Smooth muscle cell (in vitro differentiated cells): ENCODE data around the gene EXTL1. TPM values are rescaled to one million over a fixed set of nuclear protein-coding genes. Genes with fewer than 3 reads are reported as not detected.

ENCODE experiments used
- DNase-seq: peaks from one replicate; lab custom pipeline; 2025; ENCODE audit not compliant: unreplicated experiment; lab: John Stamatoyannopoulos, UW
- H2AFZ ChIP-seq: fragments of 200-600 bp; sonication (generic); 2 replicates; pipeline ENCODE4 v1.6.0; 2016; ENCODE audit warnings: antibody characterized with exemption, low read depth, mild to moderate bottlenecking
- H3F3A ChIP-seq: fragments of 200-600 bp; sonication (generic); 2 replicates; pipeline ENCODE4 v1.6.0; 2017; ENCODE audit warnings: antibody characterized with exemption, low read depth
- H3K27ac ChIP-seq: fragments of 200-600 bp; sonication (generic); 2 replicates; pipeline ENCODE4 v1.5.1; 2016; ENCODE audit warnings: low read depth, mild to moderate bottlenecking
- H3K27me3 ChIP-seq: fragments of 200-600 bp; sonication (generic); 2 replicates; pipeline ENCODE4 v1.6.1; 2016; ENCODE audit warnings: low read depth, mild to moderate bottlenecking
- H3K36me3 ChIP-seq: fragments of 200-600 bp; sonication (generic); 2 replicates; pipeline ENCODE4 v1.5.1; 2016; ENCODE audit warnings: low read depth
- H3K4me1 ChIP-seq: fragments of 200-600 bp; sonication (generic); 2 replicates; pipeline ENCODE4 v1.5.1; 2016; ENCODE audit warnings: low read depth
- H3K4me2 ChIP-seq: fragments of 200-600 bp; sonication (generic); 2 replicates; pipeline ENCODE4 v1.6.0; 2016; ENCODE audit warnings: mild to moderate bottlenecking
- H3K4me3 ChIP-seq: fragments of 200-600 bp; sonication (generic); 2 replicates; pipeline ENCODE4 v1.5.1; 2016; ENCODE audit warnings: mild to moderate bottlenecking
- H3K79me2 ChIP-seq: fragments of 200-600 bp; sonication (generic); 2 replicates; pipeline ENCODE4 v1.6.0; 2016; ENCODE audit warnings: low read depth, mild to moderate bottlenecking
- H3K9ac ChIP-seq: fragments of 200-600 bp; sonication (generic); 2 replicates; pipeline ENCODE4 v1.6.0; 2016; ENCODE audit warnings: low read depth
- H3K9me3 ChIP-seq: fragments of 200-600 bp; sonication (generic); replicated peaks from 2 replicates; pipeline ENCODE4 v1.5.1; 2016; ENCODE audit warnings: low read depth
- H4K20me1 ChIP-seq: fragments of 200-600 bp; sonication (generic); 2 replicates; pipeline ENCODE4 v1.6.0; 2016; ENCODE audit warnings: low read depth
- WGBS: methylation state at CpG from one replicate; pipeline ENCODE4 v1.1.7; 2016; ENCODE audit warnings: low lambda C conversion rate; 5-methylcytosine and 5-hydroxymethylcytosine counted together
- polyA plus RNA-seq: library from polyadenylated mRNA; unstranded; fragments of >200 nt; fragmentation: Nextera tagmentation; extraction: Ambion mirVana; gene quantifications from 2 replicates; pipeline ENCODE4 v1.2.1, GENCODE V29; 2016
- total RNA-seq: library from RNA; depleted of rRNA; stranded (reverse); fragments of >200 nt; gene quantifications from 2 replicates; pipeline ENCODE4 v1.2.3, GENCODE V29; 2014
- TF ChIP-seq, protein P1 (sequence below): fragments of 200-600 bp; sonication (generic); IDR thresholded peaks from 2 replicates; pipeline ENCODE4 v1.5.1; 2017; ENCODE audit warnings: borderline replicate concordance, mild to moderate bottlenecking, antibody characterized with exemption; ENCODE audit not compliant: insufficient read depth, poor library complexity, severe bottlenecking

The EXTL1 gene, protein sequence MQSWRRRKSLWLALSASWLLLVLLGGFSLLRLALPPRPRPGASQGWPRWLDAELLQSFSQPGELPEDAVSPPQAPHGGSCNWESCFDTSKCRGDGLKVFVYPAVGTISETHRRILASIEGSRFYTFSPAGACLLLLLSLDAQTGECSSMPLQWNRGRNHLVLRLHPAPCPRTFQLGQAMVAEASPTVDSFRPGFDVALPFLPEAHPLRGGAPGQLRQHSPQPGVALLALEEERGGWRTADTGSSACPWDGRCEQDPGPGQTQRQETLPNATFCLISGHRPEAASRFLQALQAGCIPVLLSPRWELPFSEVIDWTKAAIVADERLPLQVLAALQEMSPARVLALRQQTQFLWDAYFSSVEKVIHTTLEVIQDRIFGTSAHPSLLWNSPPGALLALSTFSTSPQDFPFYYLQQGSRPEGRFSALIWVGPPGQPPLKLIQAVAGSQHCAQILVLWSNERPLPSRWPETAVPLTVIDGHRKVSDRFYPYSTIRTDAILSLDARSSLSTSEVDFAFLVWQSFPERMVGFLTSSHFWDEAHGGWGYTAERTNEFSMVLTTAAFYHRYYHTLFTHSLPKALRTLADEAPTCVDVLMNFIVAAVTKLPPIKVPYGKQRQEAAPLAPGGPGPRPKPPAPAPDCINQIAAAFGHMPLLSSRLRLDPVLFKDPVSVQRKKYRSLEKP
- total RNA-seq (11.2 and 14.1 TPM in 2 replicates), polyA plus RNA-seq (9.2 and 25.8 TPM in 2 replicates)

DNA sequence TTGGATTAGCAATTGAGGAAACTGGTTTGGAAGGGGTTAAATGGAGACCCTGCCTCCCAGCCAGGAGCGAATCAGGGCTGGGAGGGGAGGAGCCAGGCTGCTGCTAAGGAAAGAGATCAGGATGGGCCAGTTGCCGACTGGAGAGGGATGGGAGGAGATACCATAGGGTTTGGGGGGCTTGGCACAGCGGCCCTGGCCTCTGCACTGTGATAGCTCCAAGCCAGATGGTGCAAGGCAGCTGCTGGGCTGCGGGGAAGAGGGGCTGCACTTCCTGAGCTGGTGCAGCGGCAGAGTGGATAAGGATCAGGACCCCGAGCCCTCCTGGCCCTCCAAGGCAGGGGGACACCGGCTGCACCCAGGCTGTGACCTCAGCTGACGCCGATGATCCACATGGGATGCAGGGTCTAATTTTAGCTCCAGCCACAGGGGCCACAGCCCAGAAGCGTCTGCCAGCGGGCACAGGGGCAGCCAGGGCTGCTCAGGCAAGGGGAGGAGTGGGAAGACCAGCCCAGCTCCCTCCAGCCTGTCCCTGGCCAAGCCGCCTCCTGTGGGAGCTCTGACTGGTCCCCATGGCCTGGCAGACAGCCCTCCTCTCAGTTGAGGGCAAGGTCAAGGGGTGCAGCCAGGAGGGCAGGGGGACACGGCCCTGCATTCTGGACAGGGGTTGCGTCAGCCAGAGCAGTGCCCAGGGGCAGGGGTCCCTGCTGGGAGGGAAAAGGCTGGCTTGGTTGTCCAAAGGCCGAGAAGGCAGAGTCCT lies at the start of gene EXTL1:
TSS of gene EXTL1 (plus strand) at position 129 of the 757 bp plus-strand sequence. CDS start 872 bp downstream, outside the sequence.
- DNase-seq = no peak
- H3K4me3 ChIP-seq = peak within 1 kb of the TSS; percentile 40
- H4K20me1 ChIP-seq = no peaks in the 10 kb centered on the region
- H3K36me3 ChIP-seq = no peaks in the 10 kb centered on the region
- no peak within 1 kb of the TSS for H2AFZ ChIP-seq
- H3K79me2 ChIP-seq = peaks cover 4% of the 10 kb centered on the region
- TF ChIP-seq, protein P1, sequence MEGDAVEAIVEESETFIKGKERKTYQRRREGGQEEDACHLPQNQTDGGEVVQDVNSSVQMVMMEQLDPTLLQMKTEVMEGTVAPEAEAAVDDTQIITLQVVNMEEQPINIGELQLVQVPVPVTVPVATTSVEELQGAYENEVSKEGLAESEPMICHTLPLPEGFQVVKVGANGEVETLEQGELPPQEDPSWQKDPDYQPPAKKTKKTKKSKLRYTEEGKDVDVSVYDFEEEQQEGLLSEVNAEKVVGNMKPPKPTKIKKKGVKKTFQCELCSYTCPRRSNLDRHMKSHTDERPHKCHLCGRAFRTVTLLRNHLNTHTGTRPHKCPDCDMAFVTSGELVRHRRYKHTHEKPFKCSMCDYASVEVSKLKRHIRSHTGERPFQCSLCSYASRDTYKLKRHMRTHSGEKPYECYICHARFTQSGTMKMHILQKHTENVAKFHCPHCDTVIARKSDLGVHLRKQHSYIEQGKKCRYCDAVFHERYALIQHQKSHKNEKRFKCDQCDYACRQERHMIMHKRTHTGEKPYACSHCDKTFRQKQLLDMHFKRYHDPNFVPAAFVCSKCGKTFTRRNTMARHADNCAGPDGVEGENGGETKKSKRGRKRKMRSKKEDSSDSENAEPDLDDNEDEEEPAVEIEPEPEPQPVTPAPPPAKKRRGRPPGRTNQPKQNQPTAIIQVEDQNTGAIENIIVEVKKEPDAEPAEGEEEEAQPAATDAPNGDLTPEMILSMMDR = no peak
- H3K4me1 ChIP-seq = peaks cover 41% of the 10 kb centered on the region
- H3K27me3 ChIP-seq = no peaks in the 10 kb centered on the region
- H3F3A ChIP-seq = peaks cover 17% of the 10 kb centered on the region
- peak within 1 kb of the TSS; percentile 61 for H3K9ac ChIP-seq
- H3K27ac ChIP-seq = peak within 1 kb of the TSS; percentile 86
- no peaks in the 10 kb centered on the region for H3K9me3 ChIP-seq
- H3K4me2 ChIP-seq = peak within 1 kb of the TSS; percentile 86
- 37% methylated on average over 15 of the region's 15 CpGs for WGBS

DNA sequence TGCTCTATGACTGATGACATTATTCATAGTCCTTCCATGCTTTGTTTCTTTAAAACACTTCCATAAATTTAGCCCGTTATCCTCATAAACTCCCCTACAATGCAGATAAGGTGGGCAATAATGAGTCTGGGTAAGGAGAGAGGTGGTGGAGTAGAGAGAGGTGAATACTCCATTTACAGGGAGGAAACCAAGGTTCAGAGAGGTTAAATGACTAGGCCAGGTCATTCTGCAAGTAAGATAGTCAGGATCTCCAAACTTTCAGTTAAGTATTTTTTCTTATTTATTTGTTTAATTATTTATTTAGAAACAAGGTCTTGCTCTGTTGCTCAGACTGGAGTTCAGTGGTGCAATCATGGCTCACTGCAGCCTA lies 49.8 kb upstream of the EXTL1 start:
- Histone ChIP-seq H3K79me2 (no peaks in the 10 kb centered on the region), H3K4me1 (no peaks in the 10 kb centered on the region), H3F3A (no peaks in the 10 kb centered on the region), H3K9me3 (no peaks in the 10 kb centered on the region), H3K27ac (no peak overlapping the region), H2AFZ (no peak overlapping the region), H3K4me3 (no peak overlapping the region), H4K20me1 (no peaks in the 10 kb centered on the region), H3K36me3 (no peaks in the 10 kb centered on the region), H3K9ac (no peak overlapping the region), H3K27me3 (no peaks in the 10 kb centered on the region), H3K4me2 (no peak overlapping the region)
- no peak for DNase-seq
- TF ChIP-seq, protein P1 = no peak
- WGBS = 83% methylated on average over 1 of the region's 1 CpG

DNA sequence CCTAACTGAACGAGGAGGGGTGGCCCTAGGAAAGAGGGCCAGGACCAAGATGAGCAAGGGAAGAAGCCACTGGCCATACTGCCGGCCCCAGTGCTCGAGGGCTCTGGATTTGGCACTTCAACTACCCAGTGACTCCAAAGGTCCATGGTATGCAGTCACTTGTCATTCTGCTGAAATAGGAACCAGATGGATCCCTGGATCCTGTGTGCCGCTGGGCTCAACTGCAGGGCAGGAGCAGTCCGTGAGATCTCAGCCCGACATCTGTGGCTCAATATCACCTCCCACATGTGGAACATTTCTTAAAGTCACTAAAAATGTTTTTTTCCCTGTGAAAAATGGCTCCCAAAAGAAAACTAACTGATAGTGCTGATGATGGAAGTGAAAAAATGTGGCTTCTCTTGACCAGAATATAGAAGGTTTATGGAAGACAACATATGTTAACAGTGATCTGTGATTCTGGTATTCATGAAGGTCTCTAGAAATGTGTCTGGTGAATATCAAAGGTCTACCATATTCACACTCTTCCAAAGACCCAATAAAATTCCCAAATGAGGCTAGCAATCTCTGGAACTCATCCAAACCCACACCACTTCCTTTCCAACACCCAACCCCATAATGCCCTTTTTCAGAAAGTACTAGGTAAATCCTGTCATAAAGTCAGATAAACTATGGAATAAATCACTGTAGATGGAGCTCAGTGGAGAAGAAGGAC lies 47.8 kb upstream of the EXTL1 start:
- Histone ChIP-seq H3K79me2 (no peaks in the 10 kb centered on the region), H3K9ac (no peak overlapping the region), H3K27me3 (no peaks in the 10 kb centered on the region), H3K36me3 (no peaks in the 10 kb centered on the region), H4K20me1 (no peaks in the 10 kb centered on the region), H3K9me3 (no peaks in the 10 kb centered on the region), H3K27ac (no peak overlapping the region), H2AFZ (no peak overlapping the region), H3K4me1 (no peaks in the 10 kb centered on the region), H3K4me2 (no peak overlapping the region), H3F3A (no peaks in the 10 kb centered on the region), H3K4me3 (no peak overlapping the region)
- DNase-seq = no peak
- TF ChIP-seq, protein P1 = no peak
- 81% methylated on average over 6 of the region's 6 CpGs for WGBS
